Breast epithelium (tissue), 3 donors: ENCODE results near the gene BIN1.

Experiments used
- CTCF ChIP-seq, 3 donors: fragments of 450-650 bp; IDR thresholded peaks; one replicate each; pipeline ENCODE4 v1.5.1; 2016 to 2017; ENCODE audit warnings: antibody characterized with exemption in 3 of 3, mild to moderate bottlenecking in 3 of 3, moderate library complexity in 3 of 3
- POLR2A ChIP-seq: fragments of 450-650 bp; IDR thresholded peaks from one replicate; pipeline ENCODE4 v1.6.1; 2016; ENCODE audit warnings: antibody characterized with exemption, mild to moderate bottlenecking, moderate library complexity
- POLR2AphosphoS5 ChIP-seq, 3 donors: sonication (generic); formaldehyde crosslinking; IDR thresholded peaks; one replicate each; pipeline ENCODE4 v1.6.1; 2017; ENCODE audit warnings: antibody characterized with exemption in 3 of 3

- TF ChIP-seq CTCF (IDR thresholded peaks at IDR 0.05) (no peak), POLR2A (no peak), POLR2AphosphoS5 (IDR thresholded peaks at IDR 0.05) (no peak)
Observed at GRCh38 chr2:127063701-127064590, 43.0 kb downstream of the BIN1 start.
